ENCODE measurements around the gene CYTH4.

CYTH4 gene

GRCh38 chr22:37273126-37273845, 9.0 kb upstream of the CYTH4 start:
- DNase-seq = no peak

GRCh38 chr22:37273846-37274225, 8.5 kb upstream of the CYTH4 start:
- no peak for DNase-seq

- DNase-seq = no peak
Observed at GRCh38 chr22:37274380-37274862, 7.9 kb upstream of the CYTH4 start.

GRCh38 chr22:37275134-37275533, 7.2 kb upstream of the CYTH4 start:
- no peak for DNase-seq

GRCh38 chr22:37275622-37276021, 6.7 kb upstream of the CYTH4 start:
- no peak for DNase-seq

GRCh38 chr22:37276776-37277175, 5.5 kb upstream of the CYTH4 start:
- DNase-seq = no peak

GRCh38 chr22:37277384-37277783, 4.9 kb upstream of the CYTH4 start:
- DNase-seq = no peak

GRCh38 chr22:37278261-37278660, 4.0 kb upstream of the CYTH4 start:
- no peak for DNase-seq

- DNase-seq = no peak
Observed at GRCh38 chr22:37279331-37280181, 2.8 kb upstream of the CYTH4 start.

GRCh38 chr22:37280718-37281117, 1.6 kb upstream of the CYTH4 start:
- DNase-seq = no peak

- no peak for DNase-seq
Observed at GRCh38 chr22:37281195-37281594, 1.1 kb upstream of the CYTH4 start.

- DNase-seq = no peak
Observed at GRCh38 chr22:37281646-37282384, 493 bp upstream of the CYTH4 start.

GRCh38 chr22:37283393-37283937, 1.2 kb downstream of the CYTH4 start:
- no peak for DNase-seq

- DNase-seq = no peak
Observed at GRCh38 chr22:37284126-37284804, 2.0 kb downstream of the CYTH4 start.

- DNase-seq = no peak
Observed at GRCh38 chr22:37284805-37285355, 2.6 kb downstream of the CYTH4 start.

GRCh38 chr22:37285937-37286336, 3.6 kb downstream of the CYTH4 start:
- no peak for DNase-seq

GRCh38 chr22:37287550-37287951, 5.2 kb downstream of the CYTH4 start:
- no peak for DNase-seq

GRCh38 chr22:37288521-37288920, 6.2 kb downstream of the CYTH4 start:
- DNase-seq = no peak

GRCh38 chr22:37289156-37289735, 6.9 kb downstream of the CYTH4 start:
- no peak for DNase-seq

- no peak for DNase-seq
Observed at GRCh38 chr22:37290737-37291136, 8.4 kb downstream of the CYTH4 start.

- no peak for DNase-seq
Observed at GRCh38 chr22:37291559-37292298, 9.4 kb downstream of the CYTH4 start.
